HepG2 (cell line): Measurements from ENCODE around the gene DCUN1D2. TPM values are rescaled to one million over a fixed set of nuclear protein-coding genes. Genes with fewer than 3 reads are reported as not detected.

ENCODE experiments used
- AGO1 ChIP-seq: fragments of 200-400 bp; formaldehyde crosslinking; IDR thresholded peaks from 2 replicates; pipeline ENCODE4 v1.6.1; 2017; ENCODE audit warnings: mild to moderate bottlenecking, low read depth, low read length, moderate library complexity; ENCODE audit not compliant: poor library complexity, severe bottlenecking
- ATF7-NPFF ChIP-seq: sonication (generic); formaldehyde crosslinking; IDR thresholded peaks from 2 replicates; pipeline ENCODE4 v1.8.1; 2023; ENCODE audit warnings: mild to moderate bottlenecking, low read depth, missing genetic modification reagents, moderate library complexity
- BCL6 ChIP-seq: IDR thresholded peaks from 2 replicates; pipeline ENCODE4 v1.6.1; 2016; ENCODE audit warnings: missing genetic modification reagents, missing compliant biosample characterization
- CENPT ChIP-seq: sonication (generic); formaldehyde crosslinking; IDR thresholded peaks from 2 replicates; pipeline ENCODE4 v1.8.0; 2022; ENCODE audit warnings: low read depth, mild to moderate bottlenecking, moderate library complexity, missing genetic modification reagents
- EEA1 ChIP-seq: sonication (generic); formaldehyde crosslinking; IDR thresholded peaks from 2 replicates; pipeline ENCODE4 v1.5.1; 2020; ENCODE audit warnings: mild to moderate bottlenecking, missing genetic modification reagents, borderline replicate concordance
- ERF ChIP-seq: IDR thresholded peaks from 2 replicates; pipeline ENCODE4 v1.6.1; 2018; ENCODE audit warnings: missing biosample characterization, missing genetic modification reagents
- ETS1 ChIP-seq: sonication (generic); formaldehyde crosslinking; IDR thresholded peaks from 2 replicates; pipeline ENCODE4 v1.4.0; 2020; ENCODE audit warnings: missing genetic modification reagents
- GZF1 ChIP-seq: sonication (generic); formaldehyde crosslinking; IDR thresholded peaks from 2 replicates; pipeline ENCODE4 v1.5.1; 2020; ENCODE audit warnings: mild to moderate bottlenecking, missing genetic modification reagents
- HIC2 ChIP-seq: sonication (generic); formaldehyde crosslinking; IDR thresholded peaks from 2 replicates; pipeline ENCODE4 v1.9.0; 2022; ENCODE audit warnings: low read depth, missing genetic modification reagents
- KDM5B ChIP-seq: sonication (generic); formaldehyde crosslinking; IDR thresholded peaks from 2 replicates; pipeline ENCODE4 v1.4.0; 2020; ENCODE audit warnings: missing genetic modification reagents, mild to moderate bottlenecking, borderline replicate concordance
- NCOA2 ChIP-seq: sonication (generic); formaldehyde crosslinking; IDR thresholded peaks from 2 replicates; pipeline ENCODE4 v1.8.0; 2022; ENCODE audit warnings: inconsistent platforms
- NR2F2 ChIP-seq: IDR thresholded peaks from 2 replicates; pipeline ENCODE4 v1.6.1; 2012; ENCODE audit warnings: low read depth, inconsistent platforms, borderline replicate concordance
- SP4 ChIP-seq: sonication (generic); formaldehyde crosslinking; IDR thresholded peaks from 2 replicates; pipeline ENCODE4 v1.8.1; 2023; ENCODE audit warnings: mild to moderate bottlenecking, missing genetic modification reagents
- SRSF9 ChIP-seq: fragments of 200-400 bp; formaldehyde crosslinking; IDR thresholded peaks from 2 replicates; pipeline ENCODE4 v1.6.1; 2018; ENCODE audit warnings: borderline replicate concordance, mild to moderate bottlenecking, low read depth, low read length; ENCODE audit not compliant: insufficient read depth, poor library complexity, severe bottlenecking
- TBX2 ChIP-seq: sonication (generic); formaldehyde crosslinking; IDR thresholded peaks from 2 replicates; pipeline ENCODE4 v1.5.0; 2020; ENCODE audit warnings: missing genetic modification reagents, mild to moderate bottlenecking, borderline replicate concordance
- TBX3 ChIP-seq: fragments of 450-650 bp; IDR thresholded peaks from 2 replicates; pipeline ENCODE4 v1.6.1; 2017; ENCODE audit warnings: antibody characterized with exemption, mild to moderate bottlenecking, inconsistent platforms, borderline replicate concordance
- TEAD3 ChIP-seq: optimal IDR thresholded peaks from 2 replicates; pipeline ENCODE3; 2016; ENCODE audit warnings: borderline replicate concordance
- TFE3 ChIP-seq: IDR thresholded peaks from 2 replicates; pipeline ENCODE4 v1.6.1; 2016
- YEATS4 ChIP-seq: sonication (generic); formaldehyde crosslinking; IDR thresholded peaks from 2 replicates; pipeline ENCODE4 v1.4.0; 2020; ENCODE audit warnings: missing genetic modification reagents, borderline replicate concordance
- ZBTB1 ChIP-seq: sonication (generic); formaldehyde crosslinking; IDR thresholded peaks from 2 replicates; pipeline ENCODE4 v1.4.0; 2020; ENCODE audit warnings: missing genetic modification reagents, borderline replicate concordance
- ZBTB34 ChIP-seq: sonication (generic); formaldehyde crosslinking; IDR thresholded peaks from 2 replicates; pipeline ENCODE4 v1.8.0; 2022; ENCODE audit warnings: mild to moderate bottlenecking, missing genetic modification reagents
- ZC3H4 ChIP-seq: sonication (generic); formaldehyde crosslinking; IDR thresholded peaks from 2 replicates; pipeline ENCODE4 v1.4.0; 2020; ENCODE audit warnings: missing genetic modification reagents, borderline replicate concordance
- ZNF274 ChIP-seq: sonication (generic); formaldehyde crosslinking; IDR thresholded peaks from 2 replicates; pipeline ENCODE4 v1.5.1; 2020; ENCODE audit warnings: mild to moderate bottlenecking, missing genetic modification reagents
- ZNF460 ChIP-seq: sonication (generic); formaldehyde crosslinking; IDR thresholded peaks from 2 replicates; pipeline ENCODE4 v1.5.1; 2020; ENCODE audit warnings: missing genetic modification reagents, mild to moderate bottlenecking, borderline replicate concordance
- ZNF816 ChIP-seq: sonication (generic); formaldehyde crosslinking; IDR thresholded peaks from 2 replicates; pipeline ENCODE4 v1.8.0; 2022; ENCODE audit warnings: missing genetic modification reagents, mild to moderate bottlenecking, borderline replicate concordance
- polyA plus RNA-seq, 8 experiments: library from polyadenylated mRNA; depleted of rRNA in 3 of 8; stranded (reverse) in 7 of 8; unstranded in 1 of 8; fragments of >200 nt; fragmentation: Illumina TruSeq in 4 of 8; extraction: Trizol in 4 of 8; gene quantifications; 2 replicates each; pipeline versions ENCODE4 v1.2.1 to v1.2.3, GENCODE V29; 2011 to 2016; ENCODE audit warnings: low read depth in 4 of 8, missing spikeins in 1 of 8, mixed read lengths in 1 of 8; ENCODE audit not compliant: insufficient read depth in 1 of 8
- total RNA-seq, 5 experiments: library from RNA; depleted of rRNA; stranded (reverse); fragments of >200 nt; fragmentation: Illumina TruSeq; extraction: Trizol; gene quantifications; 2 replicates each; pipeline ENCODE4 v1.2.3, GENCODE V29; 2016; ENCODE audit warnings: low read depth in 1 of 5

DCUN1D2 gene
- total and polyA plus RNA-seq, 2 of the 13 experiments (the other 11 are each of a cell fraction or from before 2014, with no cell fraction given): 9.1 to 9.6 TPM

GRCh38 chr13:113437408-113438010 lies 53.0 kb downstream of the DCUN1D2 start (continued):
- peak; percentile 16; the same call in 1 of the 2 replicates for TF ChIP-seq TBX2 (CRISPR knock-in tag)
- no peak for TF ChIP-seq EEA1
- no peak for TF ChIP-seq TBX3
- no peak for TF ChIP-seq AGO1
- no peak for TF ChIP-seq ZBTB1
- no peak for TF ChIP-seq SRSF9
- no peak for TF ChIP-seq ZNF460 (CRISPR knock-in tag)
- TF ChIP-seq YEATS4 (CRISPR knock-in tag): peak; percentile 76
- TF ChIP-seq CENPT (CRISPR knock-in tag): no peak
- TF ChIP-seq HIC2 (CRISPR knock-in tag): no peak
- TF ChIP-seq NCOA2 (CRISPR knock-in tag): peak; percentile 42
- no peak for TF ChIP-seq ZNF274 (CRISPR knock-in tag)
- peak; percentile 28; the same call in 1 of the 2 replicates for TF ChIP-seq SP4 (CRISPR knock-in tag)
- no peak for TF ChIP-seq KDM5B (CRISPR knock-in tag)
- no peak for TF ChIP-seq ZC3H4 (CRISPR knock-in tag)
- TF ChIP-seq ERF: peak; percentile 47; the same call in 1 of the 2 replicates
- no peak for TF ChIP-seq NR2F2
- TF ChIP-seq ATF7-NPFF (CRISPR knock-in tag): no peak
- peak; percentile 12 for TF ChIP-seq TEAD3 (CRISPR knock-in tag)
- TF ChIP-seq GZF1 (CRISPR knock-in tag): no peak; the same call in 1 of the 2 replicates
- no peak for TF ChIP-seq ZBTB34
- peak; percentile 77; the same call in 1 of the 2 replicates for TF ChIP-seq TFE3 (CRISPR knock-in tag)
- no peak for TF ChIP-seq ZNF816
- TF ChIP-seq BCL6 (CRISPR knock-in tag): no peak; the same call in 1 of the 2 replicates
- no peak for TF ChIP-seq ETS1
